Measurements from ENCODE around the gene SRCAP. TPM values are rescaled to one million over a fixed set of nuclear protein-coding genes. Genes with fewer than 3 reads are reported as not detected.

The SRCAP gene
- total and polyA plus RNA-seq, 2 experiments from 2014 or later: 15.3 to 33.6 TPM

- H3K36me3 ChIP-seq (replicated peaks; ENCODE audit: insufficient read depth, low read depth): no peaks in the 10 kb centered on the region
Observed at GRCh38 chr16:30736995-30737793, 38.2 kb downstream of the SRCAP start.

GRCh38 chr16:30737794-30738648, 39.0 kb downstream of the SRCAP start:
- H3K36me3 ChIP-seq (replicated peaks; ENCODE audit: insufficient read depth, low read depth): no peaks in the 10 kb centered on the region
- H3K4me2 ChIP-seq: no peak overlapping the region
- peaks cover 7% of the 10 kb centered on the region for H3K79me2 ChIP-seq
- TF ChIP-seq EZH2phosphoT487 (IDR thresholded peaks at IDR 0.05; ENCODE audit: low read depth, severe bottlenecking, unreplicated experiment): no peak
- TF ChIP-seq EZH2 (IDR thresholded peaks at IDR 0.05; ENCODE audit: borderline replicate concordance): no peak
- no peak for TF ChIP-seq CTCF (IDR thresholded peaks at IDR 0.05; ENCODE audit: poor library complexity)
- H3K9me2 ChIP-seq (replicated peaks; ENCODE audit: insufficient read depth): no peaks in the 10 kb centered on the region
- H3K27me3 ChIP-seq: no peaks in the 10 kb centered on the region
- H2AFZ ChIP-seq: no peak overlapping the region
- H3K4me1 ChIP-seq (ENCODE audit: insufficient read depth): peaks cover 14% of the 10 kb centered on the region
- 97% methylated on average over 25 of the region's 25 CpGs for WGBS (ENCODE audit: low lambda C conversion rate, missing lambda C conversion rate)
- no peak for DNase-seq (ENCODE audit: low spot score)
- H3K9me3 ChIP-seq (ENCODE audit: low read depth): no peaks in the 10 kb centered on the region
- H3K27ac ChIP-seq: no peak overlapping the region
- no peak overlapping the region for H3K4me3 ChIP-seq
- no peaks in the 10 kb centered on the region for H4K20me1 ChIP-seq (ENCODE audit: insufficient read depth, poor library complexity, severe bottlenecking)

More at GRCh38 chr16:30736995-30737793, 38.2 kb downstream of the SRCAP start:
- no peaks in the 10 kb centered on the region for H3K9me3 ChIP-seq (ENCODE audit: low read depth)
- DNase-seq (ENCODE audit: low spot score): no peak
- WGBS (ENCODE audit: low lambda C conversion rate, missing lambda C conversion rate): 97% methylated on average over 17 of the region's 17 CpGs
- no peaks in the 10 kb centered on the region for H3K9me2 ChIP-seq (replicated peaks; ENCODE audit: insufficient read depth)
- H2AFZ ChIP-seq: no peak overlapping the region
- no peak overlapping the region for H3K4me2 ChIP-seq
- no peak overlapping the region for H3K4me3 ChIP-seq
- peaks cover 14% of the 10 kb centered on the region for H3K4me1 ChIP-seq (ENCODE audit: insufficient read depth)
- H4K20me1 ChIP-seq (ENCODE audit: insufficient read depth, poor library complexity, severe bottlenecking): no peaks in the 10 kb centered on the region
- peaks cover 3% of the 10 kb centered on the region for H3K79me2 ChIP-seq
- TF ChIP-seq EZH2 (IDR thresholded peaks at IDR 0.05; ENCODE audit: borderline replicate concordance) (no peak), EZH2phosphoT487 (IDR thresholded peaks at IDR 0.05; ENCODE audit: low read depth, severe bottlenecking, unreplicated experiment) (no peak), CTCF (IDR thresholded peaks at IDR 0.05; ENCODE audit: poor library complexity) (no peak)
- no peaks in the 10 kb centered on the region for H3K27me3 ChIP-seq
- H3K27ac ChIP-seq: no peak overlapping the region

GRCh38 chr16:30738984-30739951, 40.3 kb downstream of the SRCAP start:
- Histone ChIP-seq H4K20me1 (ENCODE audit: insufficient read depth, poor library complexity, severe bottlenecking) (no peaks in the 10 kb centered on the region), H3K4me1 (ENCODE audit: insufficient read depth) (peaks cover 14% of the 10 kb centered on the region), H3K36me3 (replicated peaks; ENCODE audit: insufficient read depth, low read depth) (no peaks in the 10 kb centered on the region), H3K4me3 (no peak overlapping the region), H3K4me2 (no peak overlapping the region), H3K9me3 (ENCODE audit: low read depth) (no peaks in the 10 kb centered on the region), H2AFZ (no peak overlapping the region), H3K27ac (peak overlapping the region; percentile 96), H3K79me2 (peaks cover 7% of the 10 kb centered on the region), H3K27me3 (no peaks in the 10 kb centered on the region), H3K9me2 (replicated peaks; ENCODE audit: insufficient read depth) (no peaks in the 10 kb centered on the region)
- WGBS (ENCODE audit: low lambda C conversion rate, missing lambda C conversion rate): 94% methylated on average over 37 of the region's 37 CpGs
- no peak for DNase-seq (ENCODE audit: low spot score)
- TF ChIP-seq EZH2 (IDR thresholded peaks at IDR 0.05; ENCODE audit: borderline replicate concordance) (no peak), CTCF (IDR thresholded peaks at IDR 0.05; ENCODE audit: poor library complexity) (no peak), EZH2phosphoT487 (IDR thresholded peaks at IDR 0.05; ENCODE audit: low read depth, severe bottlenecking, unreplicated experiment) (no peak)

All from hepatocyte (in vitro differentiated cells).